ENCODE data around the gene TMEM175.
"Not testable (repeated sequence)": the region's sequence is repeated elsewhere in the genome, so short reads cannot be mapped to it uniquely, and the experiment has no call there.

The TMEM175 gene

DNA sequence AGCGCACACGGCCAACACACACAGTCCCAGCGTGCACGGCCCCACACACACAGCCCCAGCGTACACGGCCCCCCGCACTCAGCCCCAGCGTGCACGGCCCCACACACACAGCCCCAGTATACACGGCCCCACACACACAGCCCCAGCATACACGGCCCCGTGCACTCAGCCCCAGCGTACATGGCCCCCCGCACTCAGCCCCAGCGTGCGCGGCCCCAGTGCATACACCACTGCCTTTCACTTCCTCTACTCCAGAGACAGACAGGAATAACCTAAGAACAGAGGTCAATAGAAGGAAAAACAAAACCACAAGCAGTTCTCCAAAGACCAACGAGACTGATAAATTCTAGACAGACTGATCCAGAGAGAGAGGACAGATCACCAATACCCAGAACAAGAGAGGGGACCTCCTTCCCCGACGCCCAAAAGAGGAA is 17.2 kb upstream of the TMEM175 start:
- Histone ChIP-seq H3K27ac (ENCODE audit: low read depth, low read length) (no peak overlapping the region), H3K9me3 (ENCODE audit: control insufficient read depth in 5 of 5, low read length in 5 of 5) (no peaks in the 10 kb centered on the region), H3K36me3 (ENCODE audit: control insufficient read depth in 5 of 5, insufficient read depth in 5 of 5, low read length in 5 of 5) (peaks cover 0 to 34% (median 23%) of the 10 kb centered on the region in 5 donors), H3K4me3 (ENCODE audit: low read depth in 1 of 5, low read length in 5 of 5) (no peak overlapping the region), H3K27me3 (ENCODE audit: control insufficient read depth in 5 of 5, insufficient read depth in 4 of 5, low read length in 5 of 5) (no peaks in the 10 kb centered on the region), H3K4me1 (ENCODE audit: control insufficient read depth in 5 of 5, insufficient read depth in 5 of 5, low read length in 5 of 5) (peaks cover 0 to 18% (median 11%) of the 10 kb centered on the region in 5 donors), H3K9ac (ENCODE audit: low read length in 5 of 5) (no peak overlapping the region)

DNA sequence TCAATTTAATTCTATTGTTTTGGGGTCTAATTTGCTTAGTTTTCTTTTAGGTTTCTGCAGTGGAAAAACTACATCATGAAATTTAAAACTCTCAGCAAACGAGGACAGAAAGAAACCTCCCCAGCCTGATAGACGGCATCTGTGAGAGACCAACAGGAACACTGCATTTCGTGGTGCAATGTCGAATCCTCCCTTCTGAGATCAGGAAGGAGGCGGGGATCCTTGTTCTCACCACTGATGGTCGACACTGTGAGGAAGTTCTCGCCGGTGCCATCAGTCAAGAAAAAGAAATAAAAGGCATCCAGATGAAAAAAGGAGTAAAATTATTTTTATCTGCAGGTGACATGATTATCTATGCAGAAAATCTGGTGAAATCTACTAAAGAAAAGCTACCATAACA is 16.7 kb upstream of the TMEM175 start:
- Histone ChIP-seq H3K4me1 (ENCODE audit: control insufficient read depth in 5 of 5, insufficient read depth in 5 of 5, low read length in 5 of 5) (peaks cover 0 to 21% (median 14%) of the 10 kb centered on the region in 5 donors), H3K27ac (ENCODE audit: low read depth, low read length) (no peak overlapping the region), H3K9ac (ENCODE audit: low read length in 5 of 5) (no peak overlapping the region), H3K27me3 (ENCODE audit: control insufficient read depth in 5 of 5, insufficient read depth in 4 of 5, low read length in 5 of 5) (no peaks in the 10 kb centered on the region), H3K9me3 (ENCODE audit: control insufficient read depth in 5 of 5, low read length in 5 of 5) (no peaks in the 10 kb centered on the region), H3K36me3 (ENCODE audit: control insufficient read depth in 5 of 5, insufficient read depth in 5 of 5, low read length in 5 of 5) (peaks cover 0 to 29% (median 20%) of the 10 kb centered on the region in 5 donors), H3K4me3 (ENCODE audit: low read depth in 1 of 5, low read length in 5 of 5) (peak overlapping the region in 1 of 5 donors; percentile 13)

DNA sequence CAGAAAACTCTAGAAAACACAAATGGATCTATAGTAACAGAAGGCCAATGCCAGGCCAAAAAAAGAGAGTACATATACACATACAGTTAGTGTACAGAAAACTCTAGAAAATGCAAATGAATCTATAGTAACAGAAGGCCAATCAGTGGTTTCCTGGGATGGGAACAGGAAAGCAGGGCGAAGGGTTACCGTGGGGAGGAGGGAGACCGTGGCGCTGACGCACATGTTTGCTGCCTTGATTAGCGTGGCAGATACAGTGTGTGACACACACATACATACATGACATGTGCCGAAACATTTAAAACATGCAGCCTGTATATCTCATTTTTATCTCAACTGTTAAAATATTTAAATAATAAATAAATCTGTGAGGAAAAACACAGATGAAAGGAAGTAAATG is 14.8 kb upstream of the TMEM175 start:
- Histone ChIP-seq H3K27ac (ENCODE audit: low read depth, low read length) (no peak overlapping the region), H3K36me3 (ENCODE audit: control insufficient read depth in 5 of 5, insufficient read depth in 5 of 5, low read length in 5 of 5) (peaks cover 0 to 10% (median 1%) of the 10 kb centered on the region in 5 donors), H3K9ac (ENCODE audit: low read length in 5 of 5) (no peak overlapping the region), H3K27me3 (ENCODE audit: control insufficient read depth in 5 of 5, insufficient read depth in 4 of 5, low read length in 5 of 5) (no peaks in the 10 kb centered on the region), H3K9me3 (ENCODE audit: control insufficient read depth in 5 of 5, low read length in 5 of 5) (no peaks in the 10 kb centered on the region), H3K4me3 (ENCODE audit: low read depth in 1 of 5, low read length in 5 of 5) (no peak overlapping the region), H3K4me1 (ENCODE audit: control insufficient read depth in 5 of 5, insufficient read depth in 5 of 5, low read length in 5 of 5) (peaks cover 0 to 21% (median 14%) of the 10 kb centered on the region in 5 donors)

DNA sequence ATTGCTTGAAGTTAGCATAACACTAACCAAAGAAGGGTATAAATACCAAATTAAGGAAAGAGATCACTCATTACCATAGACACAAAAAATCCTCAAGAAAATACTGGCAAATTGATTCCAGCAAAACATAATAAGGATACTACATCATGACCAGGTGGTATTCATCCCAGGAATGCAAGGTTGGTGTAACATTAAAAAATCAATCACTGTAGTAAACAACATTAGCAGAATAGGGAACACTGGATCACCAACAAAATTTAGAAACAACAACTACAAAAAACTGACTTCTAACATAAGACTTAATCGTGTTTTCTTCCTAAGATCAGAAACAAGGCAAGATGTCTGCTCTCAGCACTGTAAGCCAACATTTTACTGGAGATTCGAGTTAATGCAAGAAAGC is 14.3 kb upstream of the TMEM175 start:
- Histone ChIP-seq H3K4me3 (ENCODE audit: low read depth in 1 of 5, low read length in 5 of 5) (no peak overlapping the region), H3K27ac (ENCODE audit: low read depth, low read length) (no peak overlapping the region), H3K36me3 (ENCODE audit: control insufficient read depth in 5 of 5, insufficient read depth in 5 of 5, low read length in 5 of 5) (peaks cover 0 to 7% (median 0%) of the 10 kb centered on the region in 5 donors), H3K9ac (ENCODE audit: low read length in 5 of 5) (no peak overlapping the region), H3K9me3 (ENCODE audit: control insufficient read depth in 5 of 5, low read length in 5 of 5) (no peaks in the 10 kb centered on the region), H3K27me3 (ENCODE audit: control insufficient read depth in 5 of 5, insufficient read depth in 4 of 5, low read length in 5 of 5) (no peaks in the 10 kb centered on the region), H3K4me1 (ENCODE audit: control insufficient read depth in 5 of 5, insufficient read depth in 5 of 5, low read length in 5 of 5) (peaks cover 0 to 21% (median 14%) of the 10 kb centered on the region in 5 donors)

DNA sequence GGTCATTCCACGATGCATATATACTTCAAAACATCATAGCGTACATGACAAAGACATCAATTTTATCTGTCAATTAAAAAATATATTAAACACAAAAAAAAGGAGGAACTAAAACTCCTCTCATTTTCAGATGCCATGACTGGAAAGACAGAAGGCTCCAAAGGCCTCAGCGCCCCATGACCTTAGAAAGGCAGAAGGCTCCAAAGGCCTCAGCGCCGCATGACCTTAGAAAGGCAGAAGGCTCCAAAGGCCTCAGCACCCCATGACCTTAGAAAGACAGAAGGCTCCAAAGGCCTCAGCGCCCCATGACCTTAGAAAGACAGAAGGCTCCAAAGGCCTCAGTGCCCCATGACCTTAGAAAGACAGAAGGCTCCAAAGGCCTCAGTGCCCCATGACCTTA is 13.7 kb upstream of the TMEM175 start:
- not testable (repeated sequence) for H3K27me3 ChIP-seq (ENCODE audit: control insufficient read depth in 5 of 5, insufficient read depth in 4 of 5, low read length in 5 of 5); H3K27ac ChIP-seq (ENCODE audit: low read depth, low read length); H3K4me3 ChIP-seq (ENCODE audit: low read depth in 1 of 5, low read length in 5 of 5); H3K36me3 ChIP-seq (ENCODE audit: control insufficient read depth in 5 of 5, insufficient read depth in 5 of 5, low read length in 5 of 5); H3K9me3 ChIP-seq (ENCODE audit: control insufficient read depth in 5 of 5, low read length in 5 of 5); H3K9ac ChIP-seq (ENCODE audit: low read length in 5 of 5)
- peaks cover 0 to 21% (median 14%) of the 10 kb centered on the region in 5 donors for H3K4me1 ChIP-seq (ENCODE audit: control insufficient read depth in 5 of 5, insufficient read depth in 5 of 5, low read length in 5 of 5)

DNA sequence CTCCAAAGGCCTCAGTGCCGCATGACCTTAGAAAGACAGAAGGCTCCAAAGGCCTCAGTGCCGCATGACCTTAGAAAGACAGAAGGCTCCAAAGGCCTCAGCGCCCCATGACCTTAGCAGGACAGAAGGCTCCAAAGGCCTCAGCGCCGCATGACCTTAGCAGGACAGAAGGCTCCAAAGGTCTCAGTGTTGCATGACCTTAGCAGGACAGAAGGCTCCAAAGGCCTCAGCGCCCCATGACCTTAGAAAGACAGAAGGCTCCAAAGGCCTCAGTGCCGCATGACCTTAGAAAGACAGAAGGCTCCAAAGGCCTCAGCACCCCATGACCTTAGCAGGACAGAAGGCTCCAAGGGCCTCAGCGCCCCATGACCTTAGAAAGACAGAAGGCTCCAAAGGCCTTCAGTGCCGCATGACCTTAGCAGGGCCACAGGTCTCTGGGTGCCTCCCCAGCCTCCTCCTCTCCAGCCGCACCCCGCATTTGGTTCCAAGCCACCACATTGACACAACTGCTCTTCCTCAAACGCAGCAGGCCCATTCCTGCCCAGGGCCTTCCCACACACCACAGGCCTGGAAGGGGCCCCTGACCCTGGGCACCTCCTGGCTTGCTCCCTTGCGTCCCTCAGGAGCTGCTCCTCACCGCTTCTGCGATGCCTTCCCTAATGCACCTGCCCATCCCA is 13.1 kb upstream of the TMEM175 start:
- H3K9ac ChIP-seq (ENCODE audit: low read length in 5 of 5); H3K9me3 ChIP-seq (ENCODE audit: control insufficient read depth in 5 of 5, low read length in 5 of 5); H3K4me3 ChIP-seq (ENCODE audit: low read depth in 1 of 5, low read length in 5 of 5); H3K27ac ChIP-seq (ENCODE audit: low read depth, low read length); H3K36me3 ChIP-seq (ENCODE audit: control insufficient read depth in 5 of 5, insufficient read depth in 5 of 5, low read length in 5 of 5); H3K27me3 ChIP-seq (ENCODE audit: control insufficient read depth in 5 of 5, insufficient read depth in 4 of 5, low read length in 5 of 5): not testable (repeated sequence)
- peaks cover 0 to 21% (median 14%) of the 10 kb centered on the region in 5 donors for H3K4me1 ChIP-seq (ENCODE audit: control insufficient read depth in 5 of 5, insufficient read depth in 5 of 5, low read length in 5 of 5)

DNA sequence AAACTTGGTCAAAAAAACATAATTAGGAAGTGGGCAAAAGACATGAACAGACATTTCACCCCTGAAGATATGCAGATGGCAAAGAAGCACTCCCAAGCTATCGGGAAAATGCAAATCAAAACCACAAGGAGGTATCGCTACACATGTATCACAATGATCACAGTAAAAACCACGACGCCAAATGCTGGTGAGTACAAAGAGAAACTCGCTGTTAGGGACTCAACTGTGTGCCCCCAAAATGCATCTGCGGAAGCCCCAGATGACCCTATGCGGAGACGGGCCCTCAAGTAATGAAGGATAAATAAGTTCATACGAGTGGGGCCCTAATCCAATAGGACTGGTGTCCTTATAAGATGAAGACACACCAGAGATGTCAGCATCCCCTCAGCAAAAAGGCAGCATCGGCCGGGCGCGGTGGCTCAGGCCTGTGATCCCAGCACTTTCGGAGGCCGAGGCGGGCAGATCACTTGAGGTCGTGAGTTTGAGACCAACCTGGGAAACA is 10.4 kb upstream of the TMEM175 start:
- peaks cover 0 to 27% (median 18%) of the 10 kb centered on the region in 5 donors for H3K4me1 ChIP-seq (ENCODE audit: control insufficient read depth in 5 of 5, insufficient read depth in 5 of 5, low read length in 5 of 5)
- no peak overlapping the region for H3K27ac ChIP-seq (ENCODE audit: low read depth, low read length)

DNA sequence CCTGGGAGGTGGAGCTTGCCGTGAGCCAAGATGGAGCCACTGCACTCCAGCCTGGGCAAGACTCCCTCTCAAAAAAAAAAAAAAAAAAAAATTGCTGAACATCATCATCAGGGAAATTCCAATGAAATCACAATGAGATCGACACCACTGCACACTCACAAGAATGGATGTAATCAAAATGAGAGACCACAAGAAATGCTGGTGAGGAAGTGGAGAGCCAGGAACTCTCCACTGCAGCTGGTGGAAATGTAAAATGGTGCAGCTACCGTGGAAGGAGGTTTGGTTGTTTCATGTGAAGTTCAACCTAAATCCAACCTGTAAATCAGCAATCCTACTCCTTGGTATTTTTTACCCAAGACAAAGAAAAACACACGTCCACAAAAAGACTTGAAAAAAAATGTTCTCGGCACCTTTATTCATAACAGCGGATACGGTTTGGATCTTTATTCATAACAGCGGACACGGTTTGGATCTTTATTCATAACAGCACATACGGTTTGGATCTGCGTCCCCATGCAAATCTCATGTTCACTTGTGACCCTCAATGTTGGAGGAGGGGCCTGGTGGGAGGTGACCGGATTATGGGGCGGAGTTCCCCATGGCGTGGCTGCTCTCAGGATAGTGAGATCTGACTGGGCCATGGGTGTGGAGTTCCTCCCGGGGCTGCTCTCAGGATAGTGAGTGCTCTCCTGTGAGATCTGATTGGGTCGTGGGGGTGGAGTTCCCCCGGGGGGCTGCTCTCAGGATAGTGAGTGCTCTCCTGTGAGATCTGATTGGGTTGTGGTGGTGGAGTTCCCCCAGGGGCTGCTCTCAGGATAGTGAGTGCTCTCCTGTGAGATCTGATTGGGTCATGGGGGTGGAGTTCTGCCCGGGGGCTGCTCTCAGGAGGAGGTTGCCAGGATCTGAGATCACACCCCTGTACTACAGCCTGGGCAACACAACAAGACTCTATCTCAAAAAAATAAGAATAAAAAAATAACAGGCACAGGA is 7.9 kb upstream of the TMEM175 start:
- H3K27ac ChIP-seq (ENCODE audit: low read depth, low read length) = no peak overlapping the region
- no peak overlapping the region for H3K4me3 ChIP-seq (ENCODE audit: low read depth in 1 of 5, low read length in 5 of 5)
- H3K27me3 ChIP-seq (ENCODE audit: control insufficient read depth in 5 of 5, insufficient read depth in 4 of 5, low read length in 5 of 5) = no peaks in the 10 kb centered on the region
- H3K9ac ChIP-seq (ENCODE audit: low read length in 5 of 5) = no peak overlapping the region
- H3K4me1 ChIP-seq (ENCODE audit: control insufficient read depth in 5 of 5, insufficient read depth in 5 of 5, low read length in 5 of 5) = peaks cover 0 to 31% (median 22%) of the 10 kb centered on the region in 5 donors
- H3K9me3 ChIP-seq (ENCODE audit: control insufficient read depth in 5 of 5, low read length in 5 of 5) = no peaks in the 10 kb centered on the region
- H3K36me3 ChIP-seq (ENCODE audit: control insufficient read depth in 5 of 5, insufficient read depth in 5 of 5, low read length in 5 of 5) = peaks cover 0 to 4% (median 2%) of the 10 kb centered on the region in 5 donors

More for the DNA sequence above, 10.4 kb upstream of the TMEM175 start:
- Histone ChIP-seq H3K9me3 (ENCODE audit: control insufficient read depth in 5 of 5, low read length in 5 of 5) (no peaks in the 10 kb centered on the region), H3K9ac (ENCODE audit: low read length in 5 of 5) (no peak overlapping the region), H3K4me3 (ENCODE audit: low read depth in 1 of 5, low read length in 5 of 5) (no peak overlapping the region), H3K36me3 (ENCODE audit: control insufficient read depth in 5 of 5, insufficient read depth in 5 of 5, low read length in 5 of 5) (peaks cover 0 to 4% (median 0%) of the 10 kb centered on the region in 5 donors), H3K27me3 (ENCODE audit: control insufficient read depth in 5 of 5, insufficient read depth in 4 of 5, low read length in 5 of 5) (no peaks in the 10 kb centered on the region)

DNA sequence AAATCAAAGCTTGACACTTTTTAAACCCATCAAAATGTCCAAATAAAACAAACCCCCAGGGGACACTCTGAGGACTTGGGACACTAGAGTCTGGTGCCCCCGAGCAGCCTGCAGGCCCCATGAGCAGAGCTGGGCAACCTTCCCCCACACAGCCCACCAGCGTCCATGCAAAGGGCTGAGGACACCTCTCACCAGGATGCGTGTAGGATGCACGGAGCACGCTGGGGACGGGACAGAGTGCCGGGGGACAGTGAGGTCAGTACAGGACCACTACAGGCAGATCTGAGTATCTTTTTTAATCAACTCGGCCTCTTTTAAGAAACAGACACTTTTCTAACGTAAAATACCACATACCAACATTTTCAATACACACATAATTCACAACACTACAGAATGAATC is 7.1 kb upstream of the TMEM175 start:
- Histone ChIP-seq H3K9ac (ENCODE audit: low read length in 5 of 5) (no peak overlapping the region), H3K4me1 (ENCODE audit: control insufficient read depth in 5 of 5, insufficient read depth in 5 of 5, low read length in 5 of 5) (peaks cover 0 to 30% (median 24%) of the 10 kb centered on the region in 5 donors), H3K27me3 (ENCODE audit: control insufficient read depth in 5 of 5, insufficient read depth in 4 of 5, low read length in 5 of 5) (no peaks in the 10 kb centered on the region), H3K36me3 (ENCODE audit: control insufficient read depth in 5 of 5, insufficient read depth in 5 of 5, low read length in 5 of 5) (peaks cover 0 to 4% (median 2%) of the 10 kb centered on the region in 5 donors), H3K4me3 (ENCODE audit: low read depth in 1 of 5, low read length in 5 of 5) (no peak overlapping the region), H3K9me3 (ENCODE audit: control insufficient read depth in 5 of 5, low read length in 5 of 5) (no peaks in the 10 kb centered on the region), H3K27ac (ENCODE audit: low read depth, low read length) (no peak overlapping the region)

All from subcutaneous abdominal adipose tissue (tissue), 5 donors.